OCI-LY7 (cell line): ENCODE results near the gene CISD2. TPM values are rescaled to one million over a fixed set of nuclear protein-coding genes. Genes with fewer than 3 reads are reported as not detected.

ENCODE experiments used
- small RNA-seq: library from RNA; depleted of rRNA; stranded (forward); fragments of <200 nt; gene quantifications from one replicate; pipeline ENCODE3, GENCODE V24; 2014
- total RNA-seq, 2 experiments: library from RNA; depleted of rRNA in 1 of 2; stranded (reverse); fragments of >200 nt in 1 of 2; shearing (Covaris generic) in 1 of 2; gene quantifications; 2 replicates each; pipeline ENCODE4 v1.2.3, GENCODE V29; 2014 to 2022

CISD2 gene
- total RNA-seq, 2 experiments from 2014 or later = 34.6 to 37.6 TPM

Small RNA genes lying within 50 kb of the gene (small RNA-seq; reads per million reads assigned to genes)
- not detected for gene RNU7-151P

Other genes starting within 250 kb of the CISD2 start
- 15.8 and 30.0 TPM in 2 replicates for gene MANBA, start 108.0 kb upstream of the CISD2 start, total RNA-seq (2014; rRNA removed; shearing (Covaris generic))
- 18.9 and 22.8 TPM in 2 replicates for gene MANBA, start 108.0 kb upstream of the CISD2 start, total RNA-seq (2022)
- gene UBE2D3, start 41.4 kb upstream of the CISD2 start, total RNA-seq (2014; rRNA removed; shearing (Covaris generic)) = 363 and 374 TPM in 2 replicates
- gene UBE2D3, start 41.4 kb upstream of the CISD2 start, total RNA-seq (2022) = 347 and 355 TPM in 2 replicates
- gene SLC9B1, start 150.7 kb downstream of the CISD2 start, total RNA-seq (2014; rRNA removed; shearing (Covaris generic)) = 0.88 and 2.3 TPM in 2 replicates
- 2.0 and 3.3 TPM in 2 replicates for gene SLC9B1, start 150.7 kb downstream of the CISD2 start, total RNA-seq (2022)
- 23.5 and 26.5 TPM in 2 replicates for gene SLC9B2, start 207.8 kb downstream of the CISD2 start, total RNA-seq (2014; rRNA removed; shearing (Covaris generic))
- 36.5 and 38.5 TPM in 2 replicates for gene SLC9B2, start 207.8 kb downstream of the CISD2 start, total RNA-seq (2022)
- 28.2 and 35.2 TPM in 2 replicates for gene BDH2, start 230.8 kb downstream of the CISD2 start, total RNA-seq (2014; rRNA removed; shearing (Covaris generic))
- 25.2 and 26.3 TPM in 2 replicates for gene BDH2, start 230.8 kb downstream of the CISD2 start, total RNA-seq (2022)